ENCODE measurements around the gene FCRL4.

FCRL4 gene

DNA sequence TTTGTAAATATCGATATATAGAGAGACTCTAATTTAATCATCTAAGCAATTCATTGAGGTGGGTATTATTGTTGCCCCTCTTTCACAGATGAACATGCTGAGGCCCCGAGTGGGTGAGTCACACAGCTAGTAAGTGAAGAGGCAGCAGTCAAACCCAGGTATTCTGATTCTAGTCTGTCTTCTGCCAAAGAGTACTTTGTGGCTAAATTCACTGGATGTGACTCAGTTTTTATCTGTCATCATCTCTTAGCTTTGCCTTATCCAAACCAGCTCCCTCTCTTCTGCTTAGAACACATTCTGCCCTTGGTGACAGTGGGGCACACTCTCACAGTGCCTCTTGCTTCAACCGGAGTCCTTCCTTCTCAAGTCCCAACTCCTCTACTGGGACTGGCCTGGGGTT is 57.0 kb downstream of the FCRL4 start:
- no peak for DNase-seq (ENCODE audit: low read depth)
- TF ChIP-seq, protein P1, sequence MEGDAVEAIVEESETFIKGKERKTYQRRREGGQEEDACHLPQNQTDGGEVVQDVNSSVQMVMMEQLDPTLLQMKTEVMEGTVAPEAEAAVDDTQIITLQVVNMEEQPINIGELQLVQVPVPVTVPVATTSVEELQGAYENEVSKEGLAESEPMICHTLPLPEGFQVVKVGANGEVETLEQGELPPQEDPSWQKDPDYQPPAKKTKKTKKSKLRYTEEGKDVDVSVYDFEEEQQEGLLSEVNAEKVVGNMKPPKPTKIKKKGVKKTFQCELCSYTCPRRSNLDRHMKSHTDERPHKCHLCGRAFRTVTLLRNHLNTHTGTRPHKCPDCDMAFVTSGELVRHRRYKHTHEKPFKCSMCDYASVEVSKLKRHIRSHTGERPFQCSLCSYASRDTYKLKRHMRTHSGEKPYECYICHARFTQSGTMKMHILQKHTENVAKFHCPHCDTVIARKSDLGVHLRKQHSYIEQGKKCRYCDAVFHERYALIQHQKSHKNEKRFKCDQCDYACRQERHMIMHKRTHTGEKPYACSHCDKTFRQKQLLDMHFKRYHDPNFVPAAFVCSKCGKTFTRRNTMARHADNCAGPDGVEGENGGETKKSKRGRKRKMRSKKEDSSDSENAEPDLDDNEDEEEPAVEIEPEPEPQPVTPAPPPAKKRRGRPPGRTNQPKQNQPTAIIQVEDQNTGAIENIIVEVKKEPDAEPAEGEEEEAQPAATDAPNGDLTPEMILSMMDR (IDR thresholded peaks at IDR 0.05; ENCODE audit: control insufficient read depth, insufficient read depth, low read depth, low read length, missing control alignments), result no peak
- no peak overlapping the region for H3K4me3 ChIP-seq (ENCODE audit: control insufficient read depth, low read depth, low read length)

DNA sequence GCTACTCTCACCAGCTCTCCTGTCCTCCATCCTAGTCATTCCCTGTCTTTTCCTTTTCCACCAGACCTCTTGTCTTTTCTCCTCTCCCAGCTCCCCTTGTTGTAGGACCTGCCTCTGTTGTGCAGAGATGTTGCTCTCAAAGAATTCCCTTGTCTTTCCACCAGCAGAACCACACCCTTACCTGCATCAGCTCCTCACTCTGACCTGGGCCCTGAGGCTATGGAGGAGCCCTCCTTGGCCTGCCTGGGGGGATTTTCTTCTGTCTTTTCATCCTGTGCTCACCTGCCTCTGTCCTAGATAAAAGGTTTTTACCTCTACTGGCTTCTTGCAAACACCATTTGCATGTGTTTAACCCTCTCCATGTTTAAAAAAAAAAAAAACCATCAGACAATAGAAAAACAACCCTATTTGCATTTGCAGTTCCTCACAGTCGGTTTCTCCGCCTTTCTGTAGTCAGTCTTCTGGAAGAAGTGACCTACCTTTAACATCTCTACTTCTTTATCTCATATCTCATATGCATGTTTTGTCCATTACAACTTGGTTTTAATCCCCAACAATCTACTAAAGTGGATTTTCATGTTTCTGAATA is 57.6 kb downstream of the FCRL4 start:
- no peak for DNase-seq (ENCODE audit: low read depth)
- no peak overlapping the region for H3K4me3 ChIP-seq (ENCODE audit: control insufficient read depth, low read depth, low read length)
- TF ChIP-seq, protein P1 (IDR thresholded peaks at IDR 0.05; ENCODE audit: control insufficient read depth, insufficient read depth, low read depth, low read length, missing control alignments), result no peak

DNA sequence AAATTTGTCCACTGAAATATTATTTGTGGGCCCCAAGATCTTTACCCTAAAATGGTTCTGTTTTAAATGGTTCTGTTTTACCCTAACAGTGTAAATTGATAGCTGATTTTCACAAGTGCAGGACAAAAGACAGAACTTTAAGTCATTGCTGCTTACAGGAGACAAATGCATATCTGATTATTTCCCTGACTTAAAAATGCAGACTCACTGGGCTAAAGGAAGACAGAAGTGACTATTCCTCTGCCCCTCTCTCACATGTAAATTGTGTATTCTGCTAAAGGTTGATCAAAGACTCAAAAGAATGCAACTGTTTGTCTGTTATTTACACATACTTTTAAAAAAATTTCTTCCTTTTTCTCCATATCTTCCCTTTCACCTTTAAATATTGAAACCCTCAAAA is 58.3 kb downstream of the FCRL4 start:
- TF ChIP-seq, protein P1 (IDR thresholded peaks at IDR 0.05; ENCODE audit: control insufficient read depth, insufficient read depth, low read depth, low read length, missing control alignments), result no peak
- no peak for DNase-seq (ENCODE audit: low read depth)
- H3K4me3 ChIP-seq (ENCODE audit: control insufficient read depth, low read depth, low read length), result no peak overlapping the region

DNA sequence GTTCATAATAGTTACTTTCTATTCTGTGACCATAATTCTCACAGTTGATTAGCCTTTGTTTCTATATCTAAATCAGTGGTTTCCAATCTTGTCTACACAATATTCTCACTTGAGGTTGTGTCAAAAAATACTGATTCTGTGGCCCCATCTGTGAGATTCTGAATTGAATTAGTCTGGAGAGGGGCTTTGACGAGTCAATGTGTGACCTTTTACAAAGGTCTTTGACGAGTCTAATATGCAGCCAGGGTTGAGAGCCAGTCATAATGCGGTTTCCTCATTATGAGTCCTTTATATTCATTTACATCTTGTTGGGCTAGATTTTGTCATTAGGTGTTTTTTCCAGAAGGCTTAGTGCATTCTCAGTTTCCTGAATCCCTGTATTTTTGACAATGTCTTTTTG is 65.3 kb downstream of the FCRL4 start:
- TF ChIP-seq, protein P1 (IDR thresholded peaks at IDR 0.05; ENCODE audit: control insufficient read depth, insufficient read depth, low read depth, low read length, missing control alignments), result no peak
- DNase-seq (ENCODE audit: low read depth), result no peak
- no peak overlapping the region for H3K4me3 ChIP-seq (ENCODE audit: control insufficient read depth, low read depth, low read length)

DNA sequence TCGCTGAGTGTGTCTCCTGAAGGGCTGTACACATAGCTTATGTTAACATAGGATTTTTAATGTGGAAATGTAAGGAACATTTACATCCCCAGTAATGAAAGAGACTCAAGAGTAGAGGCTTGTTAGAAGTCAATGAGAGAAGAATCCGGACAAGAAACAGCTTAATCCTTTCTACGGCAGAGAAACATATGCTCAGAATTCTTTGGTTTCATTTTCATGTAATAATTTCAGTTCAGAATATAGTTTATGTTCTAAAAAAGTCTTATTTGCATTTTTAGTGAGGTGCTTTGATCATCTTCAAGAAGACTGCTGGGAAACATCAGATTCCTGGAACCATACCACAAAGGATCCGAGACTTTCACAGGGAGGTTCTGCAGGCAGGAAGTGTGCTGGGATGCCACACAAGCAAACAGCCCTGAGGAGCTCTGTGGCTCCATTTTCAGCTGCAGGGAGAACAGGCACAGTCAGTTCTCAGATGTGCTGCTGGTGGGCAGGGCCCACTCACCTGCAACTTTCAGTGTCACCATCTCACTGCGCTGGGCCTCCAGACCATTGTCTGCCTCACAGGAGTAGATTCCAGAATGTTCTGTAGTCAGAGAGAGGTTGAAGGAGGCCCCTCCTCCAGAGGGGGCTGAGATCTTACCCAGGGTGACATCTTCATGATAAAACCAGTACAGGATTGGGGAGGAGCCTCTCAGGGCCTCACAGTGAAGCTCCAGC is 74.0 kb downstream of the FCRL4 start:
- TF ChIP-seq, protein P1 (IDR thresholded peaks at IDR 0.05; ENCODE audit: control insufficient read depth, insufficient read depth, low read depth, low read length, missing control alignments), result no peak
- no peak for DNase-seq (ENCODE audit: low read depth)
- H3K4me3 ChIP-seq (ENCODE audit: control insufficient read depth, low read depth, low read length), result no peak overlapping the region
